Heart right ventricle (tissue), 16 donors: ENCODE data around the gene KCNN3. TPM values are rescaled to one million over a fixed set of nuclear protein-coding genes. Genes with fewer than 3 reads are reported as not detected.

Source experiments
- ATAC-seq, 8 donors: fragments of 200-7000 bp; cut with Tn5 transposase; one replicate each; pipeline ENCODE4 v1.9.1; 2020; ENCODE audit warnings: mild to moderate bottlenecking in 8 of 8, moderate library complexity in 8 of 8, moderate number of reproducible peaks in 1 of 8
- DNase-seq, 2 donors: peaks; one replicate each; pipeline ENCODE4 v3.0.0-alpha.2; 2020
- H3K27ac ChIP-seq, 10 donors: fragments of 200-600 bp; sonication (generic) in 2 of 10; one replicate each; pipeline versions ENCODE4 v1.5.0 to v1.8.0; 2020 to 2022; ENCODE audit warnings: mild to moderate bottlenecking in 3 of 10
- H3K27me3 ChIP-seq, 7 donors: fragments of 200-600 bp; one replicate each; pipeline ENCODE4 v1.8.0; 2021 to 2022; ENCODE audit warnings: mild to moderate bottlenecking in 2 of 7
- H3K36me3 ChIP-seq, 9 donors: fragments of 200-600 bp; sonication (generic) in 1 of 9; one replicate each; pipeline versions ENCODE4 v1.5.0 to v1.8.0; 2020 to 2022; ENCODE audit warnings: mild to moderate bottlenecking in 2 of 9
- H3K4me1 ChIP-seq, 9 donors: fragments of 200-600 bp; sonication (generic) in 1 of 9; one replicate each; pipeline versions ENCODE4 v1.5.0 to v1.8.0; 2020 to 2022; ENCODE audit warnings: mild to moderate bottlenecking in 4 of 9
- H3K4me3 ChIP-seq, 10 donors: fragments of 200-600 bp; sonication (generic) in 2 of 10; one replicate each; pipeline versions ENCODE4 v1.5.0 to v1.8.0; 2020 to 2022; ENCODE audit warnings: mild to moderate bottlenecking in 7 of 10, moderate library complexity in 2 of 10
- H3K9me3 ChIP-seq, 11 donors: fragments of 200-600 bp in 10 of 11; sonication (generic) in 2 of 11; one replicate each; pipeline versions ENCODE4 v1.5.0 to v1.8.0; 2013 to 2022; ENCODE audit warnings: mild to moderate bottlenecking in 2 of 11, control low read depth in 1 of 11, moderate library complexity in 1 of 11
- WGBS, 2 donors: extraction: QIAGEN DNeasy Blood & Tissue Kit; methylation state at CpG; one replicate each; pipeline ENCODE4 v1.1.7; 2013; ENCODE audit warnings: inconsistent platforms in 1 of 2; 5-methylcytosine and 5-hydroxymethylcytosine counted together
- intact Hi-C, 10 donors: fragments of 100-400 bp; cut with DNase I; formaldehyde crosslinking; loops; one replicate each; pipeline versions ENCODE4 v1.11.1 to v1.14.2; 2022
- polyA plus RNA-seq, 2 donors: library from polyadenylated mRNA; stranded (reverse); fragments of 200-250 nt; gene quantifications; one replicate each; pipeline ENCODE4 v1.2.3, GENCODE V29; 2013
- total RNA-seq, 10 donors: library from RNA; stranded (reverse); fragmentation: NEBNext Ultra II Directional in 3 of 10; extraction: Animal tissue kit (Norgen Biotek cat#: 25700) in 3 of 10; gene quantifications; one replicate each; pipeline versions ENCODE4 v1.2.1 to v1.2.4, GENCODE V29; 2021 to 2023
- TF ChIP-seq, protein P1 (sequence below), 9 donors: fragments of 200-600 bp; sonication (generic) in 2 of 9; IDR thresholded peaks; one replicate each; pipeline versions ENCODE4 v1.5.0 to v1.8.0; 2021 to 2022; ENCODE audit warnings: antibody characterized with exemption in 9 of 9, mild to moderate bottlenecking in 5 of 9, moderate library complexity in 1 of 9
- donor health status: Arrhythmogenic right ventricular cardiomyopathy.
- donor health status: ischemic (EF 13 %, LVEDD 7.1; RV severe dilation, severe dysfunction).
- donor health status: healthy with polysubstance abuse.
- donor health status: DM: no; HTN: yes; CAD: no.
- donor health status: DM: no; HTN: no; CAD: no.
- donor health status: ischemic (EF 25% LVEDD 6.9; RV normal size, moderate dysfunction).
- donor health status: ischemic (EF 25% LVEDD 5.7; RV mildly dilated, moderate dysfunction).
- donor health status: healthy.
- donor health status: DM: yes; HTN: yes; CAD: no.
- donor health status: Ischemic cardiomyopathy.
- donor health status: ischemic (EF 35%, LVEDD 5.7; RV mildly dilated, moderate dysfunction).
- donor health status: nonischemic (EF 11% LVEDD 7.7; RV severe dilation, severe dysfunction).
- donor health status: DM: yes; HTN: yes; CAD: no.
- donor health status: PGD.
- donor health status: ischemic (EF 29% LVEDD 5.4; RV normal size, mild dysfunction).
- donor health status: nonischemic (EF 23%, LVEDD 6.1; RV moderate dilation, normal function).

The KCNN3 gene
- total and polyA plus RNA-seq, 12 donors: 0.17 to 5.9 (median 2.6) TPM

DNA sequence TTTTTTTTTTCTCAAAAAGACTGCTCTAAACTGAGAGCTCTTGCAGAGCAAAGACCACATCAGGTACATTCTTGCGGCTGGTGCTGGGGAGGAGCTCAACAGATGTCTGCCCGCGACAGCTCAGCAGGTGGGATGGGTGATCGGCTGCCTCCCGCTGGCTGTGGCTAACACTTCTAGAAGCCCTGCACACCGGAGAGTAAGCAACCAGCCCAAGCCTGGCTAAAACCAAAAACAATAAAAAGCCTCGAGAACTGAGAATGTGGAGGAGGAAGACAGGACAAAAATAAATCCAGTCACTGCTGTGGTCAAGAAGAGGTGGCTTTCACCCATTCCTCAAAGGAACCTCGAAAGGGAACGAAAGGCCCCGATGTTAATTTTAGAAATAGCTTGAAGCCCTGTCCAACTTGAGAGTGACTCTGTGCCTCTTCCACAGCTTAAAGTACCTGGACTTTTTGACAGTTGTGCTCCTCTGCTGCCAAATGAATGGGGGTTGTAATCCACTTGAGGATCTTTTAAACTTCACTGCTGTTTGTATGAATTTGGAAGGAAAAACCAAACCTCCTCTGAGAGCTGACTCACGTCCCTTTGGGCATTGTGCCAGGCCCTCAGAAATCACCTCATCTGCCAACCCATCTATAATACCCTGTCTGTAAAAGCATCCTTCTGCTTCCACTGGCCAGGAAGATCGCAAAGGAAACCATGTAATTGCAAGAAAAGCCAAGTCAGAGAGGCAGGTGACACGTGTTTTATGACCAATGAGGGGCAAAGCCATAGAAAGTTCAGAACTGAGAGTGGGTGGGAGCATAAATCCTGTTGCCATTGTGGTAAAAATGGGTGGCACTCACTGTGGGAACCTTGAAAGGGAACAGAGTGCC lies 78.6 kb downstream of the KCNN3 start:
- Histone ChIP-seq H3K27me3 (peaks cover 0 to 19% (median 0%) of the 10 kb centered on the region in 7 donors), H3K27ac (peak overlapping the region in 3 of 10 donors; percentile 2 to 31 (median 13)), H3K9me3 (no peaks in the 10 kb centered on the region), H3K4me1 (peaks cover 0 to 16% (median 10%) of the 10 kb centered on the region in 9 donors), H3K4me3 (no peak overlapping the region), H3K36me3 (no peaks in the 10 kb centered on the region)
- DNase-seq: peak in 1 of 2 donors; percentile 38
- TF ChIP-seq, protein P1, sequence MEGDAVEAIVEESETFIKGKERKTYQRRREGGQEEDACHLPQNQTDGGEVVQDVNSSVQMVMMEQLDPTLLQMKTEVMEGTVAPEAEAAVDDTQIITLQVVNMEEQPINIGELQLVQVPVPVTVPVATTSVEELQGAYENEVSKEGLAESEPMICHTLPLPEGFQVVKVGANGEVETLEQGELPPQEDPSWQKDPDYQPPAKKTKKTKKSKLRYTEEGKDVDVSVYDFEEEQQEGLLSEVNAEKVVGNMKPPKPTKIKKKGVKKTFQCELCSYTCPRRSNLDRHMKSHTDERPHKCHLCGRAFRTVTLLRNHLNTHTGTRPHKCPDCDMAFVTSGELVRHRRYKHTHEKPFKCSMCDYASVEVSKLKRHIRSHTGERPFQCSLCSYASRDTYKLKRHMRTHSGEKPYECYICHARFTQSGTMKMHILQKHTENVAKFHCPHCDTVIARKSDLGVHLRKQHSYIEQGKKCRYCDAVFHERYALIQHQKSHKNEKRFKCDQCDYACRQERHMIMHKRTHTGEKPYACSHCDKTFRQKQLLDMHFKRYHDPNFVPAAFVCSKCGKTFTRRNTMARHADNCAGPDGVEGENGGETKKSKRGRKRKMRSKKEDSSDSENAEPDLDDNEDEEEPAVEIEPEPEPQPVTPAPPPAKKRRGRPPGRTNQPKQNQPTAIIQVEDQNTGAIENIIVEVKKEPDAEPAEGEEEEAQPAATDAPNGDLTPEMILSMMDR (IDR thresholded peaks at IDR 0.05): no peak
- WGBS, 2 donors: 37 to 38% methylated on average over 13 of the region's 13 CpGs
- ATAC-seq: peak in 7 of 8 donors; percentile 31 to 78 (median 51)
- intact Hi-C loops: loop anchor here in 1 of 10 donors (5.0 kb wide), 1 partner anchor 76 kb away; no protein-coding TSS in a partner anchor

DNA sequence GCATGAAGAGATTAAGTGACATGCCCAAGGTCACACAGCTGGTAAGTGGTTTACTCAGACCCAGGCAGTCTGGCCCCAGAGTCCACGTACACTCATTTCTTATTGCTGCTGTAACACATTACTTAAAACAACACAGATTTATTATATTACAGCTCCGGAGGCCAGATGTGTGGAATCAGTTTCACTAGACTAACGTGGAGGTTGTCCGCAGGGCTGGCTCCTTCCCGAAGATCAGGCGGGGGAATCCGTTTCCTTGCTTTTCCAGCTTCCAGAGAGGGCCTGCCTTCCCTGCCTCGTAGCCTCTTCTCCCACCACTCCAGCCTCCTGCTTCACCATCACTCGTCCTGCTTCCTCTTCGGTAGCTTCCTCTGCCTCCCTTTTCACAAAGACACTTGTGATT lies 81.2 kb downstream of the KCNN3 start:
- TF ChIP-seq, protein P1 (IDR thresholded peaks at IDR 0.05): no peak
- intact Hi-C loops: no loop called here
- no peak for ATAC-seq
- Histone ChIP-seq H3K4me3 (no peak overlapping the region), H3K4me1 (peaks cover 0 to 28% (median 13%) of the 10 kb centered on the region in 9 donors), H3K36me3 (no peaks in the 10 kb centered on the region), H3K27me3 (peaks cover 0 to 15% (median 0%) of the 10 kb centered on the region in 7 donors), H3K27ac (no peak overlapping the region), H3K9me3 (no peaks in the 10 kb centered on the region)
- no peak for DNase-seq
- WGBS, 2 donors: 84 to 90% methylated on average over 10 of the region's 10 CpGs

- WGBS, 2 donors: 90 to 92% methylated on average over 12 of the region's 12 CpGs
- peaks cover 0 to 28% (median 13%) of the 10 kb centered on the region in 9 donors for H3K4me1 ChIP-seq
- ATAC-seq (no peak), DNase-seq (no peak)
- TF ChIP-seq, protein P1 (IDR thresholded peaks at IDR 0.05): no peak
- intact Hi-C loops: no loop called here
- H3K36me3 ChIP-seq: no peaks in the 10 kb centered on the region
- H3K4me3 ChIP-seq: no peak overlapping the region
- H3K27me3 ChIP-seq: peaks cover 0 to 15% (median 0%) of the 10 kb centered on the region in 7 donors
- no peaks in the 10 kb centered on the region for H3K9me3 ChIP-seq
- no peak overlapping the region for H3K27ac ChIP-seq
Observed at GRCh38 chr1:154788110-154788870, 81.8 kb downstream of the KCNN3 start.

DNA sequence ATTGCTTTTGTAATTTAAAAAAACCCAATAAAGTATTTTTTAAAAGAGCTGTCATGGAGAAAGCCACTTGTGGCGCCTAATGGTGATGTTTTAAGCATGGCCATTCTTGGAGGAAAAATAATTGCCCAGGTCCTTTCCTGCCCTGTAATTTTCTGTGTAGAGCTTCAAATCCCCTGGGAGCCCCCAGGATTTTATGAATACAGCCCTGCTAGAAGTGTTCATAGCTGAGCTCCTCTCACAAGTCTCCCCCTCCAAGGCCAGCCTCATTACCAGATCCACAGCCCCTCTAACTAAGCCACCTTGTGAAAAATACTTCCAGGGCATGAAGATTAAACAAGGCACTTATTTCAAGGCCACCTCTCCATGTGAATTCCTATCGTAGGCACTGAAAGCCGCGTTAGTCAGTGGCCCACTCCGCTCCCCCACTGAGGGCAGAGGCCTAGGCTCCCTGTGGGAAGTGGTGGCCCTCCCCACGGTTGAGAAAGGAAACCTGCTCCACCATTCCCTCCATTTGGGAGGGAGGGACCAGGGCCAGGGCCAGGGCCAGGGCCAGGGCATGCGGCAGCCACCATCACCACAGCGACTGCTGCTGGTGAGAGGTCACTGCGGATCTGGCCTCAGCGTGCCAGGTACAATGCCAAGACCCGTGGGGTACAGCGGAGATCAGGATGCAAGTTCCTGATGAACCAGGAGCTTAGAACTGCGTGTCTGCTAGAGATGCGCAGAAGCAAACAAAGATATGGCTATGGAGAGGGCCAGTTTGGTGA lies 83.1 kb downstream of the KCNN3 start:
- intact Hi-C loops: no loop called here
- WGBS, 2 donors: 94% methylated on average over 14 of the region's 14 CpGs
- H3K4me3 ChIP-seq: no peak overlapping the region
- H3K4me1 ChIP-seq: peaks cover 0 to 24% (median 12%) of the 10 kb centered on the region in 9 donors
- DNase-seq: no peak
- no peak for ATAC-seq
- H3K27ac ChIP-seq: no peak overlapping the region
- peaks cover 0 to 14% (median 0%) of the 10 kb centered on the region in 7 donors for H3K27me3 ChIP-seq
- TF ChIP-seq, protein P1 (IDR thresholded peaks at IDR 0.05): no peak
- no peaks in the 10 kb centered on the region for H3K36me3 ChIP-seq
- no peaks in the 10 kb centered on the region for H3K9me3 ChIP-seq
